Kidney (tissue), 14 donors: Measurements from ENCODE around the gene CBX3. TPM values are rescaled to one million over a fixed set of nuclear protein-coding genes. Genes with fewer than 3 reads are reported as not detected.

Source experiments
- DNase-seq, 5 donors: peaks; one replicate each; pipeline ENCODE4 v3.0.0-alpha.2; 2013 to 2020
- FAIRE-seq: peaks from 2 replicates; lab custom pipeline; 2012; peaks lifted over from hg19 to GRCh38; lab: Jason Lieb, UNC
- H3K27ac ChIP-seq, 2 donors: one replicate each; pipeline ENCODE4 v1.7.0; 2013; ENCODE audit warnings: low read depth in 2 of 2, low read length in 2 of 2, inconsistent platforms in 1 of 2
- H3K27me3 ChIP-seq: one replicate; pipeline ENCODE4 v1.7.1; 2013; ENCODE audit warnings: low read length, inconsistent platforms; ENCODE audit not compliant: control insufficient read depth, insufficient read depth
- H3K36me3 ChIP-seq, 3 donors: one replicate each; pipeline versions ENCODE4 v1.7.0 to v1.7.1; 2013; ENCODE audit warnings: low read length in 3 of 3, control low read depth in 1 of 3, inconsistent platforms in 1 of 3; ENCODE audit not compliant: insufficient read depth in 3 of 3, control insufficient read depth in 2 of 3
- H3K4me1 ChIP-seq, 3 donors: one replicate each; pipeline versions ENCODE4 v1.7.0 to v1.7.1; 2013; ENCODE audit warnings: low read length in 3 of 3, inconsistent platforms in 1 of 3, low read depth in 1 of 3; ENCODE audit not compliant: control insufficient read depth in 2 of 3, insufficient read depth in 2 of 3
- H3K4me3 ChIP-seq, 3 donors: one replicate each; pipeline versions ENCODE4 v1.7.0 to v1.8.1; 2013; ENCODE audit warnings: low read length in 3 of 3, control low read depth in 1 of 3, inconsistent platforms in 1 of 3
- H3K9ac ChIP-seq, 3 donors: one replicate each; pipeline versions ENCODE4 v1.7.0 to v1.7.1; 2013; ENCODE audit warnings: low read length in 3 of 3, control low read depth in 1 of 3, inconsistent platforms in 1 of 3
- H3K9me3 ChIP-seq, 3 donors: one replicate each; pipeline versions ENCODE4 v1.7.0 to v1.7.1; 2013; ENCODE audit warnings: low read length in 3 of 3, control low read depth in 1 of 3, inconsistent platforms in 1 of 3; ENCODE audit not compliant: control insufficient read depth in 2 of 3, insufficient read depth in 1 of 3
- CTCF ChIP-seq: IDR thresholded peaks from 3 replicates; pipeline ENCODE4 v1.5.1; 2012; ENCODE audit warnings: mild to moderate bottlenecking, moderate library complexity, borderline replicate concordance; ENCODE audit not compliant: insufficient read depth; ENCODE audit errors: extremely low read depth
- intact Hi-C: fragments of 100-400 bp; cut with DNase I; formaldehyde crosslinking; loops from one replicate; pipeline ENCODE4 v1.11.1; 2022
- polyA plus RNA-seq: library from polyadenylated mRNA; stranded (reverse); fragments of 350-450 nt; fragmentation: Illumina TruSeq; extraction: RNeasy Lipid Tissue Mini Kit (QIAGEN cat#74804); gene quantifications from one replicate; pipeline ENCODE4 v1.2.3, GENCODE V29; 2014; ENCODE audit warnings: low read depth, low replicate concordance; ENCODE audit not compliant: insufficient read depth
- total RNA-seq: library from RNA; stranded (reverse); fragmentation: NEBNext Ultra II Directional; extraction: Animal tissue kit (Norgen Biotek cat#: 25700); gene quantifications from one replicate; pipeline ENCODE4 v1.2.1, GENCODE V29; 2021
- donor health status: control.
- donor health status: control.
- donor health status: control.
- donor health status: control.
- donor health status: control.
- donor health status: DM: yes; HTN: yes; CAD: no.
- donor health status: Normal renal cell carcinoma (clear cell type).

Gene CBX3
- total and polyA plus RNA-seq, 2 donors from 2014 or later, result 92.4 to 120 TPM

GRCh38 chr7:26213807-26214515 is 12.4 kb downstream of the CBX3 start:
- no peak for TF ChIP-seq CTCF
- Histone ChIP-seq H3K4me3 (no peak overlapping the region), H3K27me3 (no peaks in the 10 kb centered on the region), H3K4me1 (no peaks in the 10 kb centered on the region), H3K36me3 (peaks cover 5 to 20% (median 13%) of the 10 kb centered on the region in 3 donors), H3K9ac (no peak overlapping the region), H3K27ac (no peak overlapping the region), H3K9me3 (no peaks in the 10 kb centered on the region)
- DNase-seq (no peak), FAIRE-seq (no peak)
- intact Hi-C loops, result no loop called here

DNA sequence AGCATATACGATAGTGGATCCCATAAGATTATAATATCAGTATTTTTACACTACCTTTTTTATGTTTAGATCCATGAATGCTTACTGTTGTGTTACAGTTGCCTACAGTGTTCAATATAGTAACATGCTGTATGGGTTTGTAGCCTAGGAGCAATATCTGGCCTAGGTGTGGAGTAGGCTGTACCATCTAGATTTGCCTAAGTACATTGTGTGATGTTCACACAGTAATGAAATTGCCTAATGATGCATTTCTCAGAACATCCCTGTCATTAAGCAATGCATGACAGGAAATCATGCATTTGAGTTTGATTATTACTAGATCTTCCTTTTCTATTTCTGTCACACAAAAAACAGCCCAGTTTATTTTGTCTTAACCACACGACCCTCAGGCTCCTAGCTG is 14.5 kb downstream of the CBX3 start:
- DNase-seq, result no peak
- FAIRE-seq, result no peak
- intact Hi-C loops, result no loop called here
- TF ChIP-seq CTCF, result no peak
- no peak overlapping the region for H3K4me3 ChIP-seq
- no peaks in the 10 kb centered on the region for H3K27me3 ChIP-seq
- H3K4me1 ChIP-seq, result no peaks in the 10 kb centered on the region
- no peak overlapping the region for H3K27ac ChIP-seq
- H3K9ac ChIP-seq, result no peak overlapping the region
- peaks cover 2 to 5% (median 3%) of the 10 kb centered on the region in 3 donors for H3K36me3 ChIP-seq
- H3K9me3 ChIP-seq, result no peaks in the 10 kb centered on the region

GRCh38 chr7:26224359-26224758 is 22.8 kb downstream of the CBX3 start:
- TF ChIP-seq CTCF, result no peak
- Histone ChIP-seq H3K4me3 (no peak overlapping the region), H3K27me3 (no peaks in the 10 kb centered on the region), H3K9ac (no peak overlapping the region), H3K4me1 (no peaks in the 10 kb centered on the region), H3K9me3 (no peaks in the 10 kb centered on the region), H3K36me3 (no peaks in the 10 kb centered on the region), H3K27ac (no peak overlapping the region)
- intact Hi-C loops, result no loop called here
- FAIRE-seq, result no peak
- no peak for DNase-seq

DNA sequence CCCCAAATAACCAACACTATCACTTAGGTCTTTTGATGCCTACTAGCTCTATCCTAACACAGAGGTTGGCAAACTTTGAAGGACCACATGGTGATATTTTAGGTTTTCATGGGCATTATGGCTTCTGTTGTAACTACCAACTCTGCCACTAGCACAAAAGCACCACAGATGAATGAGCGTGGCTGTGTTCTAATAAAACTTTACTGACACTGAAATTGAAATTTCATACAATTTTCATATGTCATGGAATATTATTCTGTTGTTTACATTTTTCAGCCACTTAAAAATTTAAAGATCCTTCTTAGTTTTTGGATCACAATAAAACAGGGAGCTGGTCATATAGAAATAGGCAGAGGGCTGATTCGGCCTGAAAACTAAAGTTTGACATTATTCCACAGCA is 26.4 kb downstream of the CBX3 start:
- Histone ChIP-seq H3K4me1 (no peaks in the 10 kb centered on the region), H3K9me3 (no peaks in the 10 kb centered on the region), H3K4me3 (no peak overlapping the region), H3K27me3 (no peaks in the 10 kb centered on the region), H3K27ac (no peak overlapping the region), H3K9ac (no peak overlapping the region), H3K36me3 (no peaks in the 10 kb centered on the region)
- intact Hi-C loops, result no loop called here
- no peak for TF ChIP-seq CTCF
- FAIRE-seq (no peak), DNase-seq (no peak)
